Upper lobe of left lung (tissue), 6 donors: ENCODE measurements around the gene ZNF813. TPM values are rescaled to one million over a fixed set of nuclear protein-coding genes. Genes with fewer than 3 reads are reported as not detected.
"Not testable (repeated sequence)": the region's sequence is repeated elsewhere in the genome, so short reads cannot be mapped to it uniquely, and the experiment has no call there.

Experiments
- ATAC-seq, 2 donors: fragments of 200-7000 bp; cut with Tn5 transposase; one replicate each; pipeline ENCODE4 v1.9.1; 2022; ENCODE audit warnings: mild to moderate bottlenecking in 2 of 2, moderate library complexity in 2 of 2; ENCODE audit not compliant: low FRiP score in 2 of 2
- DNase-seq, 2 donors: peaks; one replicate each; pipeline ENCODE4 v3.0.0-alpha.2; 2019 to 2020
- H3K27ac ChIP-seq, 4 donors: fragments of 200-600 bp; sonication (generic); one replicate each; pipeline ENCODE4 v1.5.1; 2016 to 2019
- H3K27me3 ChIP-seq, 4 donors: fragments of 200-600 bp; sonication (generic); one replicate each; pipeline ENCODE4 v1.5.1; 2017 to 2019
- H3K36me3 ChIP-seq, 4 donors: fragments of 200-600 bp; sonication (generic); one replicate each; pipeline ENCODE4 v1.5.1; 2016 to 2019
- H3K4me1 ChIP-seq, 4 donors: fragments of 200-600 bp; sonication (generic); one replicate each; pipeline ENCODE4 v1.5.1; 2018 to 2019
- H3K4me3 ChIP-seq, 4 donors: fragments of 200-600 bp; sonication (generic); one replicate each; pipeline ENCODE4 v1.5.1; 2017 to 2019; ENCODE audit warnings: mild to moderate bottlenecking in 2 of 4, moderate library complexity in 1 of 4
- H3K9me3 ChIP-seq, 4 donors: fragments of 200-600 bp; sonication (generic); one replicate each; pipeline ENCODE4 v1.5.1; 2018 to 2019
- CTCF ChIP-seq, 6 experiments: fragments of 450-650 bp in 4 of 6; fragments of 200-600 bp in 2 of 6; sonication (generic) in 2 of 6; IDR thresholded peaks; one replicate each; pipeline ENCODE4 v1.5.1; 2016 to 2019; ENCODE audit warnings: antibody characterized with exemption in 6 of 6
- EP300 ChIP-seq, 4 donors: sonication (generic); formaldehyde crosslinking; IDR thresholded peaks; one replicate each; pipeline ENCODE4 v1.5.1; 2017; ENCODE audit warnings: antibody characterized with exemption in 4 of 4, control low read depth in 2 of 4
- POLR2A ChIP-seq, 4 donors: fragments of 450-650 bp; IDR thresholded peaks; one replicate each; pipeline ENCODE4 v1.5.1; 2016 to 2017; ENCODE audit warnings: antibody characterized with exemption in 4 of 4, mild to moderate bottlenecking in 2 of 4
- POLR2AphosphoS5 ChIP-seq, 2 donors: sonication (generic); formaldehyde crosslinking; IDR thresholded peaks; one replicate each; pipeline ENCODE4 v1.5.1; 2017; ENCODE audit warnings: antibody characterized with exemption in 2 of 2
- WGBS, 2 donors: methylation state at CpG; one replicate each; pipeline ENCODE4 v1.1.5; 2017 to 2018; 5-methylcytosine and 5-hydroxymethylcytosine counted together
- total RNA-seq, 6 donors: library from RNA; depleted of rRNA in 4 of 6; stranded (reverse); fragments of >200 nt in 4 of 6; gene quantifications; one replicate each; pipeline versions ENCODE4 v1.1.0 to v1.2.1, GENCODE V29; 2016 to 2021
- donor health status: DM: no; HTN: no; CAD: no; lungs with moderate emphysema.
- donor health status: DM: no; HTN: yes; CAD: no; lungs with severe emphysema.

ZNF813 gene
- total RNA-seq, 6 donors from 2014 or later = 2.2 to 8.4 (median 3.1) TPM

- DNase-seq (no peak), ATAC-seq (no peak)
- TF ChIP-seq CTCF (IDR thresholded peaks at IDR 0.05) (no peak), POLR2AphosphoS5 (IDR thresholded peaks at IDR 0.05) (no peak), EP300 (IDR thresholded peaks at IDR 0.05) (no peak), POLR2A (IDR thresholded peaks at IDR 0.05) (no peak)
- WGBS, 2 donors = 96 to 99% methylated on average over 2 of the region's 2 CpGs
- H3K9me3 ChIP-seq = no peaks in the 10 kb centered on the region
- H3K27ac ChIP-seq = no peak overlapping the region
- no peak overlapping the region for H3K4me3 ChIP-seq
- H3K27me3 ChIP-seq = no peaks in the 10 kb centered on the region
- H3K4me1 ChIP-seq = peaks cover 0 to 3% (median 1%) of the 10 kb centered on the region in 4 donors
- H3K36me3 ChIP-seq = no peaks in the 10 kb centered on the region
Measured at GRCh38 chr19:53511357-53511756, 43.8 kb downstream of the ZNF813 start.

GRCh38 chr19:53511933-53512374 lies 44.4 kb downstream of the ZNF813 start:
- Histone ChIP-seq H3K4me1 (peaks cover 0 to 3% (median 1%) of the 10 kb centered on the region in 4 donors), H3K9me3 (no peaks in the 10 kb centered on the region), H3K27ac (peak overlapping the region in 1 of 4 donors; percentile 2), H3K27me3 (no peaks in the 10 kb centered on the region), H3K4me3 (no peak overlapping the region), H3K36me3 (no peaks in the 10 kb centered on the region)
- ATAC-seq (peak; percentile 77 to 87), DNase-seq (peak; percentile 43 to 49)
- TF ChIP-seq CTCF (IDR thresholded peaks at IDR 0.05) (peak; percentile 56 to 80 (median 73)), POLR2A (IDR thresholded peaks at IDR 0.05) (no peak)
- 51 to 61% methylated on average over 4 to 11 of the region's 11 CpGs for WGBS, 2 donors

GRCh38 chr19:53515047-53515446 lies 47.5 kb downstream of the ZNF813 start:
- DNase-seq, ATAC-seq: not testable (repeated sequence)
- 94 to 98% methylated on average over 3 of the region's 3 CpGs for WGBS, 2 donors

GRCh38 chr19:53517114-53517741 lies 49.7 kb downstream of the ZNF813 start:
- Histone ChIP-seq H3K27ac (peak overlapping the region in 3 of 4 donors; percentile 33 to 85 (median 83)), H3K36me3 (no peaks in the 10 kb centered on the region), H3K27me3 (no peaks in the 10 kb centered on the region), H3K4me1 (peaks cover 16 to 23% (median 21%) of the 10 kb centered on the region in 4 donors), H3K9me3 (no peaks in the 10 kb centered on the region), H3K4me3 (no peak overlapping the region)
- ATAC-seq (no peak), DNase-seq (no peak)
- WGBS, 2 donors = 56 to 68% methylated on average over 5 of the region's 5 CpGs
- peak in 1 of 4 donors; percentile 52 for TF ChIP-seq EP300 (IDR thresholded peaks at IDR 0.05)
- TF ChIP-seq POLR2AphosphoS5 (IDR thresholded peaks at IDR 0.05) = no peak

More at GRCh38 chr19:53515047-53515446, 47.5 kb downstream of the ZNF813 start:
- not testable (repeated sequence) for H3K4me3 ChIP-seq, H3K27me3 ChIP-seq, H3K27ac ChIP-seq, H3K9me3 ChIP-seq, H3K36me3 ChIP-seq
- H3K4me1 ChIP-seq = peaks cover 4 to 17% (median 6%) of the 10 kb centered on the region in 4 donors

GRCh38 chr19:53518121-53518520 lies 50.6 kb downstream of the ZNF813 start:
- H3K27me3 ChIP-seq = no peaks in the 10 kb centered on the region
- TF ChIP-seq POLR2AphosphoS5 (IDR thresholded peaks at IDR 0.05) = no peak
- no peak for TF ChIP-seq POLR2A (IDR thresholded peaks at IDR 0.05)
- no peak for TF ChIP-seq EP300 (IDR thresholded peaks at IDR 0.05)
- TF ChIP-seq CTCF (IDR thresholded peaks at IDR 0.05) = no peak
- H3K4me3 ChIP-seq = no peak overlapping the region
- no peaks in the 10 kb centered on the region for H3K9me3 ChIP-seq
- peak overlapping the region; percentile 27 to 85 (median 62) for H3K27ac ChIP-seq
- WGBS, 2 donors = 88 to 94% methylated on average over 4 of the region's 4 CpGs
- H3K4me1 ChIP-seq = peaks cover 16 to 23% (median 21%) of the 10 kb centered on the region in 4 donors
- no peak for ATAC-seq
- no peaks in the 10 kb centered on the region for H3K36me3 ChIP-seq
- no peak for DNase-seq

GRCh38 chr19:53518716-53519115 lies 51.2 kb downstream of the ZNF813 start:
- H3K27me3 ChIP-seq = no peaks in the 10 kb centered on the region
- no peaks in the 10 kb centered on the region for H3K36me3 ChIP-seq
- ATAC-seq = no peak
- TF ChIP-seq POLR2AphosphoS5 (IDR thresholded peaks at IDR 0.05) = peak in 1 of 2 donors; percentile 16
- no peak for TF ChIP-seq POLR2A (IDR thresholded peaks at IDR 0.05)
- TF ChIP-seq CTCF (IDR thresholded peaks at IDR 0.05) = no peak
- peak in 2 of 4 donors; percentile 29 to 39 for TF ChIP-seq EP300 (IDR thresholded peaks at IDR 0.05)
- peaks cover 16 to 23% (median 21%) of the 10 kb centered on the region in 4 donors for H3K4me1 ChIP-seq
- DNase-seq = no peak
- H3K27ac ChIP-seq = peak overlapping the region; percentile 27 to 85 (median 62)
- 68% methylated on average over 1 of the region's 1 CpG for WGBS, 2 donors
- no peaks in the 10 kb centered on the region for H3K9me3 ChIP-seq
- H3K4me3 ChIP-seq = no peak overlapping the region
